H9 (cell line): Measurements from ENCODE around the gene PRR29. TPM values are rescaled to one million over a fixed set of nuclear protein-coding genes. Genes with fewer than 3 reads are reported as not detected.

Experiments
- DNase-seq: peaks from one replicate; pipeline ENCODE4 v3.0.0-alpha.2; 2017
- H2AFZ ChIP-seq: one replicate; pipeline ENCODE4 v1.6.1; 2013; ENCODE audit warnings: mild to moderate bottlenecking, low read length, control low read depth, moderate library complexity
- H2AK5ac ChIP-seq: 2 replicates; pipeline ENCODE4 v1.6.1; 2013; ENCODE audit warnings: low read length, control low read depth, mixed read lengths; ENCODE audit not compliant: insufficient read length
- H2BK120ac ChIP-seq: one replicate; pipeline ENCODE4 v1.6.1; 2013; ENCODE audit warnings: low read depth, mild to moderate bottlenecking, low read length, control low read depth, inconsistent platforms; ENCODE audit not compliant: poor library complexity, severe bottlenecking
- H2BK12ac ChIP-seq: 2 replicates; pipeline ENCODE4 v1.6.1; 2013; ENCODE audit warnings: low read length, control low read depth, mixed read lengths, low read depth; ENCODE audit not compliant: insufficient read length
- H2BK15ac ChIP-seq: 2 replicates; pipeline ENCODE4 v1.6.1; 2013; ENCODE audit warnings: low read depth, low read length, control low read depth
- H2BK20ac ChIP-seq: one replicate; pipeline ENCODE4 v1.6.1; 2013; ENCODE audit warnings: low read depth, mild to moderate bottlenecking, low read length, control low read depth, inconsistent platforms; ENCODE audit not compliant: poor library complexity, severe bottlenecking
- H2BK5ac ChIP-seq: 2 replicates; pipeline ENCODE4 v1.6.1; 2013; ENCODE audit warnings: low read length, control low read depth, mixed read lengths; ENCODE audit not compliant: insufficient read length
- H3K14ac ChIP-seq: 2 replicates; pipeline ENCODE4 v1.6.1; 2013; ENCODE audit warnings: low read length, control low read depth; ENCODE audit not compliant: insufficient read depth
- H3K18ac ChIP-seq: 2 replicates; pipeline ENCODE4 v1.6.1; 2013; ENCODE audit warnings: low read depth, mild to moderate bottlenecking, mixed read lengths, low read length, control low read depth; ENCODE audit not compliant: insufficient read length
- H3K23ac ChIP-seq: 2 replicates; pipeline ENCODE4 v1.6.1; 2013; ENCODE audit warnings: low read length, control low read depth, mixed read lengths, low read depth; ENCODE audit not compliant: insufficient read length
- H3K23me2 ChIP-seq: 2 replicates; pipeline ENCODE4 v1.6.1; 2013; ENCODE audit warnings: low read depth, mild to moderate bottlenecking, mixed read lengths, low read length, control low read depth; ENCODE audit not compliant: insufficient read length, poor library complexity, severe bottlenecking
- H3K27ac ChIP-seq: 2 replicates; pipeline ENCODE4 v1.5.1; 2013; ENCODE audit warnings: low read length, control low read depth, mixed read lengths, low read depth; ENCODE audit not compliant: insufficient read length
- H3K27me3 ChIP-seq: 2 replicates; pipeline ENCODE4 v1.6.1; 2013; ENCODE audit warnings: low read length, control low read depth, inconsistent platforms; ENCODE audit not compliant: insufficient read depth
- H3K4ac ChIP-seq: 2 replicates; pipeline ENCODE4 v1.6.1; 2013; ENCODE audit warnings: low read depth, mild to moderate bottlenecking, control low read depth, inconsistent platforms, low read length, moderate library complexity
- H3K4me1 ChIP-seq: 2 replicates; pipeline ENCODE4 v1.6.1; 2013; ENCODE audit warnings: low read length, control low read depth, inconsistent platforms; ENCODE audit not compliant: insufficient read depth
- H3K4me2 ChIP-seq: 2 replicates; pipeline ENCODE4 v1.6.1; 2013; ENCODE audit warnings: low read length, control low read depth, mixed read lengths; ENCODE audit not compliant: insufficient read length, insufficient read depth
- H3K56ac ChIP-seq: 2 replicates; pipeline ENCODE4 v1.6.1; 2013; ENCODE audit warnings: low read depth, mild to moderate bottlenecking, mixed read lengths, low read length, control low read depth; ENCODE audit not compliant: insufficient read length
- H3K79me1 ChIP-seq: 2 replicates; pipeline ENCODE4 v1.6.1; 2013; ENCODE audit warnings: low read depth, mild to moderate bottlenecking, moderate library complexity, low read length, control low read depth, inconsistent platforms; ENCODE audit not compliant: insufficient read depth, poor library complexity, severe bottlenecking
- H3K79me2 ChIP-seq: 2 replicates; pipeline ENCODE4 v1.6.1; 2013; ENCODE audit warnings: low read length, control low read depth, inconsistent platforms; ENCODE audit not compliant: insufficient read depth
- H3K9ac ChIP-seq: 2 replicates; pipeline ENCODE4 v1.6.1; 2013; ENCODE audit warnings: low read length, control low read depth, mixed read lengths; ENCODE audit not compliant: insufficient read length; ENCODE audit errors: extremely low read depth
- H3K9me3 ChIP-seq: one replicate; pipeline ENCODE4 v1.6.1; 2013; ENCODE audit warnings: low read depth, low read length, inconsistent platforms; ENCODE audit not compliant: control insufficient read depth
- H3T11ph ChIP-seq: one replicate; pipeline ENCODE4 v1.6.1; 2013; ENCODE audit warnings: mild to moderate bottlenecking, low read length, control low read depth, inconsistent platforms
- H4K20me1 ChIP-seq: one replicate; pipeline ENCODE4 v1.6.1; 2013; ENCODE audit not compliant: control insufficient read depth, insufficient read length, insufficient read depth
- H4K5ac ChIP-seq: 2 replicates; pipeline ENCODE4 v1.6.1; 2013; ENCODE audit warnings: low read depth, mild to moderate bottlenecking, mixed read lengths, low read length, control low read depth; ENCODE audit not compliant: insufficient read length
- H4K8ac ChIP-seq: replicated peaks from 2 replicates; pipeline ENCODE4 v1.6.1; 2013; ENCODE audit warnings: low read length, control low read depth, mixed read lengths, low read depth; ENCODE audit not compliant: insufficient read length
- H4K91ac ChIP-seq: 2 replicates; pipeline ENCODE4 v1.6.1; 2013; ENCODE audit warnings: low read depth, mild to moderate bottlenecking, moderate library complexity, mixed read lengths, low read length, control low read depth; ENCODE audit not compliant: insufficient read length
- H3K27ac Mint-ChIP-seq, 3 experiments: 2 replicates in 2 of 3; 3 replicates in 1 of 3; pipeline ENCODE4 v1.8.0; 2020 to 2021; ENCODE audit warnings: mixed read lengths in 3 of 3, mild to moderate bottlenecking in 1 of 3, moderate library complexity in 1 of 3
- H3K27me3 Mint-ChIP-seq: 2 replicates; pipeline ENCODE4 v1.8.0; 2021; ENCODE audit warnings: low read depth, mild to moderate bottlenecking, moderate library complexity, mixed read lengths
- H3K36me3 Mint-ChIP-seq, 3 experiments: 2 replicates in 2 of 3; 3 replicates in 1 of 3; pipeline ENCODE4 v1.8.0; 2020 to 2021; ENCODE audit warnings: low read depth in 3 of 3, mixed read lengths in 3 of 3; ENCODE audit not compliant: insufficient read depth in 1 of 3
- H3K4me1 Mint-ChIP-seq, 2 experiments: 2 replicates each; pipeline ENCODE4 v1.8.0; 2020; ENCODE audit warnings: mixed read lengths in 2 of 2
- H3K4me3 Mint-ChIP-seq, 2 experiments: 2 replicates in 1 of 2; 3 replicates in 1 of 2; pipeline ENCODE4 v1.8.0; 2020 to 2021; ENCODE audit warnings: mild to moderate bottlenecking in 2 of 2, mixed read lengths in 2 of 2, moderate library complexity in 1 of 2
- H3K9me3 Mint-ChIP-seq, 2 experiments: 2 replicates in 1 of 2; 3 replicates in 1 of 2; pipeline ENCODE4 v1.8.0; 2020; ENCODE audit warnings: mild to moderate bottlenecking in 2 of 2, mixed read lengths in 2 of 2, moderate library complexity in 1 of 2
- WGBS: extraction: QIAGEN DNeasy Blood & Tissue Kit; methylation state at CpG from one replicate; pipeline ENCODE4 v1.1.7; 2013; ENCODE audit warnings: missing lambda C conversion rate, low lambda C conversion rate, mixed read lengths; ENCODE audit not compliant: insufficient read length; ENCODE audit errors: extremely low coverage; 5-methylcytosine and 5-hydroxymethylcytosine counted together
- total RNA-seq: library from RNA; stranded (reverse); gene quantifications from 2 replicates; pipeline ENCODE4 v1.2.1, GENCODE V29; 2021
- TF ChIP-seq, protein P1 (sequence below): fragments of 200-600 bp; sonication (generic); conservative IDR thresholded peaks from 3 replicates; pipeline ENCODE4 v1.8.0; 2021; ENCODE audit warnings: antibody characterized with exemption, mild to moderate bottlenecking

The PRR29 gene
- total RNA-seq, 1 experiment from 2014 or later: 0.87 TPM

DNA sequence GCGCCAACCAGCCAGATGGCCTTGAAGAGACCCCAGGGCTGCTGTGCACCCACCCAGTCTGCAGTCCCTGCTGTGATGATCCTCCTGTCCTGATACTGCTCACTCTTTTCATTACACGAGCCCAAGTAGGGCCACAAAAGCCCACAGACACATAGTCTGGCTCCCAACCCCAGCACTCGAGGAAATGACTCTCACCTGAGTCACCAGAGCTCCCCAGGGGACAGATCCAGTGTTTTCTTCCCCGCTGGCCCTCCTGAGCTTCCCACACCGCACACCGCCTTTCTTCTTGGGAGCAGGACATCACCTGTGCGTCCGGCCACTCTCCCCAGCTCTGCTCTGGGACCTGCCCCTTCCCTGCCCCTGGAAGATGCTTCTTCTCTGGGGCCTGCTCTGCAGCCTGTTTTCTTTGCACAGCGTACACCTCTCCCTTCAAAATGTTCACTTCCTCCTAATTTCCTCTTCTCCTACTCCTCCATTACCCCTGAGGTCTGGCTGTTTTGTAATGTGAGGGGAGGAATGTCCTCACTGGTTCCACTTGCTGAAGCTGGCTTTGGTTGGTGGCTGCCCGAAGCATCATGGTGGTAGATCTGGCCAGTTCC, 23.5 kb upstream of the PRR29 start:
- Histone ChIP-seq H4K20me1 (no peaks in the 10 kb centered on the region), H3K79me2 (no peaks in the 10 kb centered on the region), H3K14ac (no peak overlapping the region), H3K79me1 (no peaks in the 10 kb centered on the region), H2BK120ac (no peak overlapping the region), H3K4me2 (no peak overlapping the region), H3K9ac (peak overlapping the region; percentile 7), H3K27me3 (no peaks in the 10 kb centered on the region), H3K4ac (no peak overlapping the region), H2BK12ac (no peak overlapping the region), H3K56ac (no peak overlapping the region), H4K91ac (no peak overlapping the region), H3K4me1 (no peaks in the 10 kb centered on the region), H2BK15ac (no peak overlapping the region), H3K27ac (no peak overlapping the region), H2AFZ (no peak overlapping the region), H3K18ac (no peak overlapping the region), H2BK5ac (no peak overlapping the region), H2AK5ac (no peak overlapping the region), H2BK20ac (no peak overlapping the region), H3K9me3 (no peaks in the 10 kb centered on the region), H4K8ac (no peak overlapping the region), H4K5ac (no peak overlapping the region), H3K23ac (no peak overlapping the region), H3T11ph (no peak overlapping the region), H3K23me2 (no peaks in the 10 kb centered on the region)
- no CpG with 5 or more reads among the region's 10 CpGs for WGBS
- no peaks in the 10 kb centered on the region; the same call in none of the 2 replicates for H3K27me3 Mint-ChIP-seq
- H3K4me1 Mint-ChIP-seq: peaks cover 7 to 10% of the 10 kb centered on the region in 2 experiments
- H3K9me3 Mint-ChIP-seq: no peaks in the 10 kb centered on the region
- no peak overlapping the region; a peak in 1 of 5 replicates for H3K4me3 Mint-ChIP-seq
- no peak for DNase-seq
- TF ChIP-seq, protein P1, sequence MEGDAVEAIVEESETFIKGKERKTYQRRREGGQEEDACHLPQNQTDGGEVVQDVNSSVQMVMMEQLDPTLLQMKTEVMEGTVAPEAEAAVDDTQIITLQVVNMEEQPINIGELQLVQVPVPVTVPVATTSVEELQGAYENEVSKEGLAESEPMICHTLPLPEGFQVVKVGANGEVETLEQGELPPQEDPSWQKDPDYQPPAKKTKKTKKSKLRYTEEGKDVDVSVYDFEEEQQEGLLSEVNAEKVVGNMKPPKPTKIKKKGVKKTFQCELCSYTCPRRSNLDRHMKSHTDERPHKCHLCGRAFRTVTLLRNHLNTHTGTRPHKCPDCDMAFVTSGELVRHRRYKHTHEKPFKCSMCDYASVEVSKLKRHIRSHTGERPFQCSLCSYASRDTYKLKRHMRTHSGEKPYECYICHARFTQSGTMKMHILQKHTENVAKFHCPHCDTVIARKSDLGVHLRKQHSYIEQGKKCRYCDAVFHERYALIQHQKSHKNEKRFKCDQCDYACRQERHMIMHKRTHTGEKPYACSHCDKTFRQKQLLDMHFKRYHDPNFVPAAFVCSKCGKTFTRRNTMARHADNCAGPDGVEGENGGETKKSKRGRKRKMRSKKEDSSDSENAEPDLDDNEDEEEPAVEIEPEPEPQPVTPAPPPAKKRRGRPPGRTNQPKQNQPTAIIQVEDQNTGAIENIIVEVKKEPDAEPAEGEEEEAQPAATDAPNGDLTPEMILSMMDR: no peak
- no peaks in the 10 kb centered on the region for H3K36me3 Mint-ChIP-seq
- H3K27ac Mint-ChIP-seq: peak overlapping the region in 1 of 3 experiments; percentile 83; a peak in 2 of 7 replicates
